ENCODE measurements around the gene GNAT1.
A peak's percentile ranks its signal among the peaks of the same experiment; 100 is the strongest.

GRCh38 chr3:50189274-50189673 lies 2.1 kb upstream of the GNAT1 start:
- TF ChIP-seq TBP (CRISPR knock-in tag; IDR thresholded peaks at IDR 0.05) (no peak), ZNF556 (CRISPR knock-in tag; IDR thresholded peaks at IDR 0.05; ENCODE audit: borderline replicate concordance) (no peak), CTCF (CRISPR knock-in tag; IDR thresholded peaks at IDR 0.05) (peak; percentile 97), CENPBD1 (CRISPR knock-in tag; IDR thresholded peaks at IDR 0.05; ENCODE audit: borderline replicate concordance, low read depth) (no peak), ZMAT3 (CRISPR knock-in tag; conservative IDR thresholded peaks at IDR 0.05) (no peak), ARID3A (IDR thresholded peaks at IDR 0.05; ENCODE audit: low read depth, low read length) (no peak), JUND (CRISPR knock-in tag; IDR thresholded peaks at IDR 0.05) (no peak)

Data from HepG2 (cell line).